Fibroblast of villous mesenchyme (primary cell): Measurements from ENCODE around the gene NIT1. TPM values are rescaled to one million over a fixed set of nuclear protein-coding genes. Genes with fewer than 3 reads are reported as not detected.

Source experiments
- DNase-seq: peaks from one replicate; pipeline ENCODE4 v3.0.0-alpha.2; 2010; ENCODE audit warnings: low read depth
- H3K4me3 ChIP-seq: 2 replicates; pipeline ENCODE4 v1.5.1; 2011; ENCODE audit warnings: low read depth, mild to moderate bottlenecking, low read length
- CTCF ChIP-seq: IDR thresholded peaks from 2 replicates; pipeline ENCODE4 v1.5.1; 2012; ENCODE audit warnings: low read depth, mild to moderate bottlenecking, low read length; ENCODE audit not compliant: insufficient read depth
- total RNA-seq: library from RNA; depleted of rRNA; stranded (reverse); fragments of >200 nt; gene quantifications from 2 replicates; pipeline ENCODE4 v1.2.3, GENCODE V29; 2012

NIT1 gene
- total RNA-seq, 1 donor: 26.8 TPM

- peak; percentile 79 for DNase-seq
- H3K4me3 ChIP-seq: peak within 1 kb of the TSS; percentile 70
- peak; percentile 5 for TF ChIP-seq CTCF
Measured at GRCh38 chr1:161098210-161099068, 19.5 kb upstream of the NIT1 start, which contains the start of gene KLHDC9. KLHDC9 (plus strand) TSS chr1:161098361; CDS start chr1:161098536, 175 bp downstream.

GRCh38 chr1:161099090-161099802 lies 18.7 kb upstream of the NIT1 start:
- no peak overlapping the region for H3K4me3 ChIP-seq
- TF ChIP-seq CTCF: no peak
- no peak for DNase-seq

- no peak overlapping the region for H3K4me3 ChIP-seq
- DNase-seq: no peak
- no peak for TF ChIP-seq CTCF
Measured at GRCh38 chr1:161100556-161100955, 17.3 kb upstream of the NIT1 start.

GRCh38 chr1:161106431-161106830 lies 11.5 kb upstream of the NIT1 start:
- H3K4me3 ChIP-seq: no peak overlapping the region
- TF ChIP-seq CTCF: no peak
- no peak for DNase-seq

- DNase-seq: no peak
- H3K4me3 ChIP-seq: no peak overlapping the region
- no peak for TF ChIP-seq CTCF
Measured at GRCh38 chr1:161111117-161111516, 6.8 kb upstream of the NIT1 start.

GRCh38 chr1:161111527-161111926 lies 6.4 kb upstream of the NIT1 start:
- no peak overlapping the region for H3K4me3 ChIP-seq
- no peak for TF ChIP-seq CTCF
- no peak for DNase-seq
